Measurements from ENCODE around the gene IQSEC3. TPM values are rescaled to one million over a fixed set of nuclear protein-coding genes. Genes with fewer than 3 reads are reported as not detected.
"Not testable (repeated sequence)": the region's sequence is repeated elsewhere in the genome, so short reads cannot be mapped to it uniquely, and the experiment has no call there.

The IQSEC3 gene
- polyA plus RNA-seq (2013, experiment 1 of 2), result 1.6 TPM
- 1.5 TPM for polyA plus RNA-seq (2013, experiment 2 of 2)

DNA sequence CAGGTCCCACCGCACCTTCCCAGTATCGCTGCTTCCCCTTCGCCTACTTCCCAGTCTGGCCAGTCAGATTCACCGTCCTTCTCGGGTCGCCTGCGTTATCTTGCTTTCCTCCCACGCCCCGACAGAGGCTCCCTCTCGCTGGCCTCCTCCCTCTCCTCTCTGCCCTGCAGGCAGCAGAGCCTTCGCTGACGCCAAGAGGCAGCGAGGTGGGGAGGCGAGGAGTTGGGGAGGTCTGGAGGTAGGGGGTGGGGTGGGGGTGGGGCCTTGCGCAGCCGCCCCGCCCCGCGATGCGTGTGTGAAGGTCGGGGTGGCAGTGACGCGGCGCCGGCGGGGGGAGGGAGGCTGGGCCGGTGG is at the start of gene IQSEC3:
TSS of gene IQSEC3 (plus strand) at position 340 of the 354 bp plus-strand sequence. CDS start 116 bp downstream, outside the sequence.
- H3K56ac ChIP-seq (ENCODE audit: low read length); H2AK5ac ChIP-seq (ENCODE audit: low read length); H3K36me3 ChIP-seq (ENCODE audit: control insufficient read depth, insufficient read depth, low read length); DNase-seq; H3K4ac ChIP-seq (ENCODE audit: low read depth, low read length); H2BK15ac ChIP-seq (replicated peaks; ENCODE audit: low read depth); H4K5ac ChIP-seq (ENCODE audit: low read length); H3K79me2 ChIP-seq (ENCODE audit: control insufficient read depth, insufficient read depth, low read length); H3K27ac ChIP-seq (ENCODE audit: low read depth, low read length); H4K8ac ChIP-seq (ENCODE audit: low read depth, low read length); H3K4me1 ChIP-seq (ENCODE audit: control insufficient read depth, low read depth, low read length); H3K9ac ChIP-seq (ENCODE audit: low read length); H2BK5ac ChIP-seq (ENCODE audit: low read length); H3K4me3 ChIP-seq (ENCODE audit: low read length); H3K4me2 ChIP-seq (ENCODE audit: low read length); H3K23ac ChIP-seq (ENCODE audit: low read length); H3K27me3 ChIP-seq (ENCODE audit: insufficient read depth, low read length, poor library complexity); H2BK120ac ChIP-seq (ENCODE audit: low read depth, low read length); H3K18ac ChIP-seq (ENCODE audit: low read length); H3K79me1 ChIP-seq (ENCODE audit: low read length): not testable (repeated sequence)
- no CpG with 5 or more reads among the region's 27 CpGs for WGBS (ENCODE audit: extremely low coverage, insufficient coverage, low lambda C conversion rate)

DNA sequence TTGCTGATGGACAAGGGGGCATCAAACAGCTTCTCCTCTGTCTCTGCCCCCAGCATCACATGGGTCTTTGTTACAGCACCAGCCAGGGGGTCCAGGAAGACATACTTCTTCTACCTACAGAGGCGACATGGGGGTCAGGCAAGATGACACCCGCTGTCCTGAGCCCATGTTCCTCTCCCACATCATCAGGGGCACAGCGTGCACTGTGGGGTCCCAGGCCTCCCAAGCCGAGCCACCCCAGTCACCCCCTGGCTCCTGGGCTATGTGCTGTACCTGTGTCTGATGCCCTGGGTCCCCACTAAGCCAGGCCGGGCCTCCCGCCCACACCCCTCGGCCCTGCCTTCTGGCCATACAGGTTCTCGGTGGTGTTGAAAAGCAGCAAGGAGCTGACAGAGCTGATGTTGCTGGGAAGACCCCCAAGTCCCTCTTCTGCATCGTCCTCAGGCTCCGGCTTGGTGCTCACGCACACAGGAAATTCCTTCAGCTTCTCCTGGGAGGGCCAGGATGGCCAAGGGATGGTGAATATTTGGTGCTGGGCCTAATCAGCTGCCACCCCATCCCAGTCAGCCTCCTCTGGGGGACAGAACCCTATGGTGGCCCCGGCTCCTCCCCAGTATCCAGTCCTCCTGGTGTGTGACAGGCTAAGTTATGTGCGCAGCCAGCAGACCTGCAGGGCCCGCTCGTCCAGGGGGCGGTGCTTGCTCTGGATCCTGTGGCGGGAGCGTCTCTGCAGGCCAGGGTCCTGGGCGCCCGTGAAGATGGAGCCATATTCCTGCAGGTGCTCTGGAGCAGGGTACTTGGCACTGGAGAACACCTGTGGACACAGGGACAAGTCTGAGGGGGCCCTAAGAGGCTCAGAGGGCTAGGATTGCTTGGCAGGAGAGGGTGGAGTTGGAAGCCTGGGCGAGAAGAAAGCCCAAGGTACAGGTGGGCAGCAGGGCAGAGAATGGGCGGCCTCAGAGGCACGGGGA is 48.9 kb upstream of the IQSEC3 start:
- not testable (repeated sequence) for H3K4me2 ChIP-seq (ENCODE audit: low read length); H2BK15ac ChIP-seq (replicated peaks; ENCODE audit: low read depth); H4K5ac ChIP-seq (ENCODE audit: low read length); H3K36me3 ChIP-seq (ENCODE audit: control insufficient read depth, insufficient read depth, low read length); H2AK5ac ChIP-seq (ENCODE audit: low read length); H3K23ac ChIP-seq (ENCODE audit: low read length); H3K27me3 ChIP-seq (ENCODE audit: insufficient read depth, low read length, poor library complexity); H3K27ac ChIP-seq (ENCODE audit: low read depth, low read length); H3K9ac ChIP-seq (ENCODE audit: low read length); H3K56ac ChIP-seq (ENCODE audit: low read length); H2BK5ac ChIP-seq (ENCODE audit: low read length); H3K79me2 ChIP-seq (ENCODE audit: control insufficient read depth, insufficient read depth, low read length); DNase-seq; H3K4ac ChIP-seq (ENCODE audit: low read depth, low read length); H3K4me1 ChIP-seq (ENCODE audit: control insufficient read depth, low read depth, low read length); H2BK120ac ChIP-seq (ENCODE audit: low read depth, low read length); H4K8ac ChIP-seq (ENCODE audit: low read depth, low read length); H3K18ac ChIP-seq (ENCODE audit: low read length); H3K4me3 ChIP-seq (ENCODE audit: low read length)
- peaks cover 11% of the 10 kb centered on the region for H3K79me1 ChIP-seq (ENCODE audit: low read length)
- WGBS (ENCODE audit: extremely low coverage, insufficient coverage, low lambda C conversion rate), result no CpG with 5 or more reads among the region's 23 CpGs

DNA sequence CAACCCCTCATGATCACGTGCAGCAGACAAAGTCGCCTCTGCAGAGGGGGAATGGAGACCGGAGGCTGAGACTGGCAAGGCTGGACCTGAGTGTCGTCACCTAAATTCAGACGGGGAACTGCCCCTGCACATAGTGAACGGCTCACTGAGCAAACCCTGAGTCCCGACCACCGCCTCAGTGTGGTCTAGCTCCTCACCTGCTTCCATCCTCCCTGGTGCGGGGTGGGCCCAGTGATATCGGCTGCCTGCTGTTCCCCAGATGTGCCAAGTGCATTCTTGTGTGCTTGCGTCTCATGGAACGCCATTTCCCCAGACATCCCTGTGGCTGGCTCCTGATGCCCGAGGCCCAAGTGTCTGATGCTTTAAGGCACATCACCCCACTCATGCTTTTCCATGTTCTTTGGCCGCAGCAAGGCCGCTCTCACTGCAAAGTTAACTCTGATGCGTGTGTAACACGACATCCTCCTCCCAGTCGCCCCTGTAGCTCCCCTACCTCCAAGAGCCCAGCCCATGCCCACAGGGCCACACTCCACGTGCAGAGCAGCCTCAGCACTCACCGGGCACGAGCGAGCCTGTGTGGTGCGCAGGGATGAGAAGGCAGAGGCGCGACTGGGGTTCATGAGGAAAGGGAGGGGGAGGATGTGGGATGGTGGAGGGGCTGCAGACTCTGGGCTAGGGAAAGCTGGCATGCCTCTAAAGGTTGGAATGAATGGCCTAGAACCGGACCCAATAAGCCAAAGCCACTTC is 47.6 kb upstream of the IQSEC3 start:
- WGBS (ENCODE audit: extremely low coverage, insufficient coverage, low lambda C conversion rate), result no CpG with 5 or more reads among the region's 26 CpGs
- not testable (repeated sequence) for H3K56ac ChIP-seq (ENCODE audit: low read length); H2AK5ac ChIP-seq (ENCODE audit: low read length); H3K23ac ChIP-seq (ENCODE audit: low read length); H2BK15ac ChIP-seq (replicated peaks; ENCODE audit: low read depth); H4K8ac ChIP-seq (ENCODE audit: low read depth, low read length); H3K18ac ChIP-seq (ENCODE audit: low read length); H3K27ac ChIP-seq (ENCODE audit: low read depth, low read length); H3K4me2 ChIP-seq (ENCODE audit: low read length); H3K4me3 ChIP-seq (ENCODE audit: low read length); H3K79me2 ChIP-seq (ENCODE audit: control insufficient read depth, insufficient read depth, low read length); H4K5ac ChIP-seq (ENCODE audit: low read length); H2BK5ac ChIP-seq (ENCODE audit: low read length); H3K9ac ChIP-seq (ENCODE audit: low read length); H3K4ac ChIP-seq (ENCODE audit: low read depth, low read length); H3K27me3 ChIP-seq (ENCODE audit: insufficient read depth, low read length, poor library complexity); H3K36me3 ChIP-seq (ENCODE audit: control insufficient read depth, insufficient read depth, low read length); H2BK120ac ChIP-seq (ENCODE audit: low read depth, low read length); H3K4me1 ChIP-seq (ENCODE audit: control insufficient read depth, low read depth, low read length); DNase-seq
- H3K79me1 ChIP-seq (ENCODE audit: low read length), result peaks cover 11% of the 10 kb centered on the region

DNA sequence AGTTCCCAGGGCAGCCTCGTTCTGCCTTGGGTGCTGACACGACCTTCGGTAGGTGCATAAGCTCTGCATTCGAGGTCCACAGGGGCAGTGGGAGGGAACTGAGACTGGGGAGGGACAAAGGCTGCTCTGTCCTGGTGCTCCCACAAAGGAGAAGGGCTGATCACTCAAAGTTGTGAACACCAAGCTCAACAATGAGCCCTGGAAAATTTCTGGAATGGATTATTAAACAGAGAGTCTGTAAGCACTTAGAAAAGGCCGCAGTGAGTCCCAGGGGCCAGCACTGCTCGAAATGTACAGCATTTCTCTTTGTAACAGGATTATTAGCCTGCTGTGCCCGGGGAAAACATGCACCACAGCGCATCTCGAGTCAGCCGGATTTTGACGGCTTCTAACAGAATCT is 46.7 kb upstream of the IQSEC3 start:
- not testable (repeated sequence) for H3K23ac ChIP-seq (ENCODE audit: low read length); H2BK5ac ChIP-seq (ENCODE audit: low read length); H3K56ac ChIP-seq (ENCODE audit: low read length); H2BK120ac ChIP-seq (ENCODE audit: low read depth, low read length); H3K4me1 ChIP-seq (ENCODE audit: control insufficient read depth, low read depth, low read length); H3K4me3 ChIP-seq (ENCODE audit: low read length); H3K4me2 ChIP-seq (ENCODE audit: low read length); H3K27me3 ChIP-seq (ENCODE audit: insufficient read depth, low read length, poor library complexity); H4K5ac ChIP-seq (ENCODE audit: low read length); H3K27ac ChIP-seq (ENCODE audit: low read depth, low read length); H3K4ac ChIP-seq (ENCODE audit: low read depth, low read length); DNase-seq; H2BK15ac ChIP-seq (replicated peaks; ENCODE audit: low read depth); H3K18ac ChIP-seq (ENCODE audit: low read length); H3K9ac ChIP-seq (ENCODE audit: low read length); H4K8ac ChIP-seq (ENCODE audit: low read depth, low read length); H3K79me2 ChIP-seq (ENCODE audit: control insufficient read depth, insufficient read depth, low read length); H3K36me3 ChIP-seq (ENCODE audit: control insufficient read depth, insufficient read depth, low read length); H2AK5ac ChIP-seq (ENCODE audit: low read length)
- peaks cover 11% of the 10 kb centered on the region for H3K79me1 ChIP-seq (ENCODE audit: low read length)
- no CpG with 5 or more reads among the region's 11 CpGs for WGBS (ENCODE audit: extremely low coverage, insufficient coverage, low lambda C conversion rate)

DNA sequence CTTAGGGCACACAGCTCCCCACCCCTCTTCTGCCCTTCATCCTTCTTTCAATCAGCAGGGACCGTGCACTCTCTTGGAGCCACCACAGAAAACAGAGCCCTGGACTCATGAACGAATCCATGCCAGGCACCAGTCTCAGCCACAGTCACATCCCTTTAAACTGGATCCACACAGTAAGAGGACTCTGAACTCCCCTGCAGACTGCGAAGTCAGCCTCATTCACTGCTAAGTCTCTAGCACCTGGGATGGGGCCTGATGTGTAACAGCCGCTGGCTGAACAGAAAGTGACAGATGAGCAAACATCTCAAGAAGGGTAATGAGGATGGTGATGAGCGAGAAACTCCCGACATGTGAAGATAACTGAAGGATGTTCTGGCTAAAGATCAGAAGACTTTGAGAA is 45.8 kb upstream of the IQSEC3 start:
- Histone ChIP-seq H3K56ac (ENCODE audit: low read length) (no peak overlapping the region), H2BK15ac (replicated peaks; ENCODE audit: low read depth) (no peak overlapping the region), H4K5ac (ENCODE audit: low read length) (no peak overlapping the region), H3K4me3 (ENCODE audit: low read length) (no peak overlapping the region), H3K9ac (ENCODE audit: low read length) (no peak overlapping the region), H3K79me2 (ENCODE audit: control insufficient read depth, insufficient read depth, low read length) (no peaks in the 10 kb centered on the region), H3K27ac (ENCODE audit: low read depth, low read length) (no peak overlapping the region), H4K8ac (ENCODE audit: low read depth, low read length) (no peak overlapping the region), H3K79me1 (ENCODE audit: low read length) (peaks cover 11% of the 10 kb centered on the region), H2AK5ac (ENCODE audit: low read length) (no peak overlapping the region), H2BK120ac (ENCODE audit: low read depth, low read length) (no peak overlapping the region), H3K23ac (ENCODE audit: low read length) (no peak overlapping the region), H2BK5ac (ENCODE audit: low read length) (no peak overlapping the region), H3K18ac (ENCODE audit: low read length) (no peak overlapping the region), H3K27me3 (ENCODE audit: insufficient read depth, low read length, poor library complexity) (no peaks in the 10 kb centered on the region), H3K36me3 (ENCODE audit: control insufficient read depth, insufficient read depth, low read length) (peaks cover 5% of the 10 kb centered on the region), H3K4me2 (ENCODE audit: low read length) (no peak overlapping the region), H3K4ac (ENCODE audit: low read depth, low read length) (no peak overlapping the region), H3K4me1 (ENCODE audit: control insufficient read depth, low read depth, low read length) (no peaks in the 10 kb centered on the region)
- DNase-seq, result no peak
- no CpG with 5 or more reads among the region's 6 CpGs for WGBS (ENCODE audit: extremely low coverage, insufficient coverage, low lambda C conversion rate)
